ENCODE measurements around the gene CR1.

CR1 gene

GRCh38 chr1:207514890-207515289, 18.9 kb downstream of the CR1 start:
- Histone ChIP-seq H3K9me3 (ENCODE audit: insufficient read depth, low read length, severe bottlenecking) (no peaks in the 10 kb centered on the region), H4K20me1 (ENCODE audit: insufficient read depth, low read length) (no peaks in the 10 kb centered on the region), H3K36me3 (ENCODE audit: insufficient read depth, low read length) (no peaks in the 10 kb centered on the region), H3K27ac (ENCODE audit: low read length) (no peak overlapping the region), H3K79me2 (ENCODE audit: insufficient read depth, low read length) (no peaks in the 10 kb centered on the region), H2AFZ (ENCODE audit: low read depth, low read length) (no peak overlapping the region), H3K4me3 (ENCODE audit: low read depth in 1 of 2, low read length in 2 of 2) (no peak overlapping the region), H3K4me1 (ENCODE audit: insufficient read depth, low read length) (no peaks in the 10 kb centered on the region), H3K4me2 (ENCODE audit: insufficient read depth, low read length) (no peak overlapping the region), H3K9ac (ENCODE audit: low read depth, low read length) (no peak overlapping the region), H3K27me3 (ENCODE audit: insufficient read depth, low read length, poor library complexity) (no peaks in the 10 kb centered on the region)
- ATAC-seq (ENCODE audit: insufficient read depth, low read depth) (no peak), DNase-seq (no peak)
- TF ChIP-seq CTCF (IDR thresholded peaks at IDR 0.05; ENCODE audit: borderline replicate concordance, extremely low read depth, low read length, poor library complexity, severe bottlenecking), result no peak

- TF ChIP-seq EZH2 (IDR thresholded peaks at IDR 0.05; ENCODE audit: borderline replicate concordance, low read depth, low read length, severe bottlenecking) (no peak), CTCF (IDR thresholded peaks at IDR 0.05; ENCODE audit: borderline replicate concordance, extremely low read depth, low read length, poor library complexity, severe bottlenecking) (no peak)
- DNase-seq (no peak), ATAC-seq (ENCODE audit: insufficient read depth, low read depth) (no peak)
- H3K27ac ChIP-seq (ENCODE audit: low read length), result no peak overlapping the region
- no peak overlapping the region for H3K4me3 ChIP-seq (ENCODE audit: low read depth in 1 of 2, low read length in 2 of 2)
- H3K4me1 ChIP-seq (ENCODE audit: insufficient read depth, low read length), result no peaks in the 10 kb centered on the region
- no peaks in the 10 kb centered on the region for H3K79me2 ChIP-seq (ENCODE audit: insufficient read depth, low read length)
- H3K9ac ChIP-seq (ENCODE audit: low read depth, low read length), result no peak overlapping the region
- no peaks in the 10 kb centered on the region for H4K20me1 ChIP-seq (ENCODE audit: insufficient read depth, low read length)
- no peak overlapping the region for H3K4me2 ChIP-seq (ENCODE audit: insufficient read depth, low read length)
- no peaks in the 10 kb centered on the region for H3K36me3 ChIP-seq (ENCODE audit: insufficient read depth, low read length)
- H2AFZ ChIP-seq (ENCODE audit: low read depth, low read length), result no peak overlapping the region
- no peaks in the 10 kb centered on the region for H3K9me3 ChIP-seq (ENCODE audit: insufficient read depth, low read length, severe bottlenecking)
- no peaks in the 10 kb centered on the region for H3K27me3 ChIP-seq (ENCODE audit: insufficient read depth, low read length, poor library complexity)
Measured at GRCh38 chr1:207516729-207517128, 20.8 kb downstream of the CR1 start.

GRCh38 chr1:207518608-207519236, 22.8 kb downstream of the CR1 start:
- no peak overlapping the region for H3K27ac ChIP-seq (ENCODE audit: low read length)
- H4K20me1 ChIP-seq (ENCODE audit: insufficient read depth, low read length), result no peaks in the 10 kb centered on the region
- no peaks in the 10 kb centered on the region for H3K9me3 ChIP-seq (ENCODE audit: insufficient read depth, low read length, severe bottlenecking)
- no peak overlapping the region for H2AFZ ChIP-seq (ENCODE audit: low read depth, low read length)
- no peak overlapping the region for H3K4me2 ChIP-seq (ENCODE audit: insufficient read depth, low read length)
- peaks cover 3% of the 10 kb centered on the region for H3K27me3 ChIP-seq (ENCODE audit: insufficient read depth, low read length, poor library complexity)
- DNase-seq (no peak), ATAC-seq (ENCODE audit: insufficient read depth, low read depth) (no peak)
- H3K79me2 ChIP-seq (ENCODE audit: insufficient read depth, low read length), result no peaks in the 10 kb centered on the region
- H3K36me3 ChIP-seq (ENCODE audit: insufficient read depth, low read length), result no peaks in the 10 kb centered on the region
- H3K9ac ChIP-seq (ENCODE audit: low read depth, low read length), result no peak overlapping the region
- TF ChIP-seq EZH2 (IDR thresholded peaks at IDR 0.05; ENCODE audit: borderline replicate concordance, low read depth, low read length, severe bottlenecking) (no peak), CTCF (IDR thresholded peaks at IDR 0.05; ENCODE audit: borderline replicate concordance, extremely low read depth, low read length, poor library complexity, severe bottlenecking) (no peak)
- no peaks in the 10 kb centered on the region for H3K4me1 ChIP-seq (ENCODE audit: insufficient read depth, low read length)
- H3K4me3 ChIP-seq (ENCODE audit: low read depth in 1 of 2, low read length in 2 of 2), result no peak overlapping the region
